ENCODE measurements around the gene ESX1.
"Not testable (repeated sequence)": the region's sequence is repeated elsewhere in the genome, so short reads cannot be mapped to it uniquely, and the experiment has no call there.

ESX1 gene

DNA sequence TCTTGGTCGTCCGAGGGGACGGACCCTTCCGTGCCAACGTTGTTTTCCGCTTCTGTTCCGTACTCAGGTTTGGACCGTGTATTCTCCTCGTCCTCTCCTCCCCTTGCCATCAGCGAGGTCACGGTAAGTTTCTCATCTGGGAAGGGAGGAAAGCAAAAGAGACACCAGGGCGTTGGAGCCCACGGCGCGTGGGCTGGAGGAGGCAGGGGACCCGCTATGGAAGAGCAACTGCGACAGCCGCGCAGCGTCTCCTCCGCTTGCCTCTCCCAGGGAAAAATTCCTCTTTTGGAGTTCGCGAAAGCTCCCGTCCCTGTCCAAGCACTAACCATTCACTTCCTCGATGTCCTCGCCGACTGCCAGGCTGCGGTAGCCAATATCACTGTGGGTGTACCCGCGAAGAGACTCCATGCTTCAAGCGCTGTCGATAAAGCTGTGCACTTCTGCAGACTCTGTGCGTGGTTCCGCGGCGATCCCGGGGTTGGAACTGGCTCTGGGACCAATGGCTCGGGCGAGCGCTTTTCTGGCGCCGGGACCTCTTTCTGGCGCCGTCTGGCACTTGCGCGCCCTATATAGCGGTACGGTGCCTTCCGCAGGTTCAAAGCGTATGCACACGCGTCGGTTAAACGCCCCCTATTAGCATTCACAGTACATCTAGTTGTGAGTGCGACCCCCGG lies at the start of gene ESX1:
ESX1 (minus strand) TSS at position 492 of the 674 bp plus-strand sequence; CDS start at position 408, 84 bp downstream.
- no peak for DNase-seq

DNA sequence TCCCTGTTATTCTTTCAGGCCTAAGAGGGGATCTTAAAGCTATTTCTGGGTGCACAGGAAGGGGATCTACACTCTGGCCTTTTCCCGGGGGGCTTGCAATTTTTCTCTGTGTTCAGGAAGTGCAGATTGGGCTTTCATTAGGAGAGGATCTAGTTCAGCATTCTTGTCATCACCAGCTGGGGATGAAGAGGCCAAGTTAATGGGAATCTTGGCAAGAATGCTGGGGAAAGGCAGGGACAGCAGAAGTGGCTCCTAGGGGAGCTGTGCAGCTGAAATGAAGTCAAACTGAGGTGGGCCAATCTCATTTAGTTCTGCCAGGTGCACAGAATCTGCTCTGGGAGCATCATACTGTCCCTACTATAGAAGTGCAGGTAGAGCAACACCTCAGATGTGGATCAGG lies 40.9 kb upstream of the ESX1 start:
- peak; percentile 37 for DNase-seq

DNA sequence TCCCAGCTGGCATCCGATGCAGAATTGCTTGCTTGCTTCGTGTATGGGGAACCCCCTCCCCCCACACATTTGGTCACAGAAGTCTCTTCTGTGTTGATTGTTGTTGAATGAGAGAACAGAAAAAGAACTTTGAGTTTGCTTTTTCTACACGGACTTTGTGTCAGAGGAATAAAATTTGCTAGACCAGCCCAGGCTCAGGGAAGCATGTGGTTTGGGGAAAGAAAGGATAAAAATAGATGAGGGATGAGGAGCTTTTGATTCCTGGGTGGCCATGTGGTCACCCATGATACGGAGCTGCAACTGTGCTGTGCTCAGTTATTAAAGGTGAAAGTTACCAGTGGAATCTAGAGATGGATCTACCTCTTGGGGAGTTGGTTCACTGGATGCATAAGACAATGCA lies 34.2 kb upstream of the ESX1 start:
- DNase-seq = no peak

DNA sequence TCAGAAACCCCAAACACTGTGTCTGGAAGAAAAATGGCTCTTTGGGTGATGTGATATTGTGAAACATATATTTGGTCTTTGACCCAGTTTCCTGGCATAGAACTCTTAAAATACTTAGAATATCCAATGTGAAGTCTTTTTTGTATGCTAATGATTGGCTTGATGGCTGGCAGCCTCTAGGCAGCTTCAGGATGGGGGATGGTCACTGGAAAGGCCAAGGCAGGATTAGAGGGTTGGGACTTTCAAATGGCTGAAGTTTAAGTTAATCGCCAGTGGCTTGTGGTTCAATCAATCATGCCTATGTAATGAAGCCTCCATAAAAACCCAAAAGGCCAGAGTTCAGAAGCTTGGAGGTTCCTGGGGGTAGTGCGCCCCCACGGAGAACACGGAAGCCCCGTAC lies 33.5 kb upstream of the ESX1 start:
- no peak for DNase-seq

DNA sequence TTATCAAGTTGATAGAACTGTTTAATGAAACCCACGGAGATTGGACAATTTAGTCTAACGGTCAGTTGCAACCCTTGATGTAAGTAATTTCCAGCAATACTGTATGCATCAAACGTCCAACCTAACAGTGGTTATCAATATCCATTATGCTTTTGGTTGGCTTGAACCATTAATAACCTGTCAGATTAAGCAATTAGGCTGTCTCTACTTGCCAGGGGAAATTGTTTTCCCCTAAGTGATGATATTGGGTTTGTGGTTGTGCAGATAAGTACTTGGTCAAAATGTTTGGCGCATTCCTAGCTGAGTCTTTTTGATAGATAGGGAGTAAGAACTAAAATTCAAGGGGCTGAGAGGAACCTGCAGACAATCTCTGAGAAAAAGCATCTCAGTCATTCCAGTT lies 30.5 kb upstream of the ESX1 start:
- no peak for DNase-seq

DNA sequence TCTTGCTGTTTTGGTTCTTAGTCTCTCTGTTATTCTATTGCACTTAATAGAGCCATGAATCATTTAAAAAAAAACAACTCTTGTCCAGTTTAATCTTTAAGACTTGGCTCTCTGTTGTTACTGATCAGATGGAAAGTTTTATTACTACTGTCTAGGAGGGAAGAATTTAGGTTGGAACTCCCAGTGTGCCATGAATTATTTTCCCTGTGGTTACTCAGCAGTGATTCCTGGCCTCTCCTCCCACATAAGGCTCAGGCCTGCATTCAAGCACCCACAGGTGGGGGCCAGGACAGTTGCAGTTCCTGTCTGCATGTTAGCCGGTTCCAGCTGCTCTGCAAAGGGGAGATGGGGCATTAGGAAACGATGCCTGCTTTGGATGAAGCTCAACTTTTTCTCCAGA lies 29.8 kb upstream of the ESX1 start:
- no peak for DNase-seq

DNA sequence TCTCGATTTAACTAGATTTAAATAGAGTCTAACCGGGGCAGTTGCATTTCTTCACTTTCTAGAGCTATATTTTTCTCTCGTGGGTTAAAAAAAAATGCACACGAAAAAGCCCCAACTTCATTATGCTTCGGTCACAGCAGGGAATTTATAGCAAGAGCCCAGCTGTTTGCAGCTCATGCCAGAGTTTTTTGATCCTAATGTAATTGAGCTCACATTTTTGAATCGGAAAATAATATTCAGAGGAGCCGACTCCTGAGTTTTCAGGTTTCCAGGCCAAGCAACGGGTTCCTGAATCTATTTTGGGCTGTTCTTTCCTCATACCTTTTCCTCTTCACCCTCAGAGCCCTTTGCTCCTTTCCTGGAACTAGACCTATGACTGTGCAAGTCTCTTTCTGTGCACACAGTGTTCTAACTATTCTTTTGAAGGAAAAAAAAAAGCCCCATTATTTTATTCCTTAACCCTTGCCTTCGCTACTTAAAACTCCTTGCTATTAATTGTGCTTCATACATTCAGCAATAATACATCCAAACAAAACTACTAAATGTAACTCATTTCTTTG lies 27.5 kb upstream of the ESX1 start:
- DNase-seq = peak; percentile 41

DNA sequence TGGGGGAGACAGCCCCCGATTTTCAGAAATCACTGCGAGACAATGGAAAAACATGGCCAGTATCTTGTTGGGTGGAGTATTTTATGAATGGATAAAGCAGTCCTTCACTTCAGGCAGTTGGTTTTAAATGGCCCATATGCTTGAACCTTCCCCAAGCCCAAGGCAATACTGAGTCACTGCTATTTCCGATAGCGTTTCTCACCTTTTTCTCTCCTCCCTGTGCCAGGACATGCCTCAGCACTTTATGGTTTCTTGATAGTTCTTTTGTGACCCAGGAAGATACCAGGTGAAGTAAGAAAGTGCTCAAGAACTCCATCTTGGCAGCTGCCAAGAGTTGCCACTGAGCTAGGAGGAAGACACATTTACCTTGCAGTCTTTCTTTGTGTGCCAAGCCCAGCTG lies 26.8 kb upstream of the ESX1 start:
- DNase-seq = no peak

DNA sequence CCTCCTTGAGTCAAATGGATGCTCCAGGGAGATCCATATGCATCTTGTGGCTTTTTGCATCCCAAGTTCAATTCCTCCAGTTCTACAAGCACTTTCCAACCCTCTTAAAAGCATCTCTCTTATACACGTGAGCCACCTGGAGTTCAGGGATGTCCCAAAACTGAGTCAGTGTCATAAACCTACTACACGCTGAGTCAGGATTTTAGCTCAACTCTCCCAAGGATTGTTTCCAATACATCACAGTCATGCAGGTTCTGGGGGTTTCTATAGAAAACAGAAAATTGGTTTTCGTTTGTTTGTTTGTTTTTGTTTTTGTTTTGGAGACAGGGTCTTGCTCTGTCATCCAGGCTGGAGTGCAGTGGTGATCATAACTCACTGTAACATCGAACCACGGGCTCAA lies 25.9 kb upstream of the ESX1 start:
- no peak for DNase-seq

DNA sequence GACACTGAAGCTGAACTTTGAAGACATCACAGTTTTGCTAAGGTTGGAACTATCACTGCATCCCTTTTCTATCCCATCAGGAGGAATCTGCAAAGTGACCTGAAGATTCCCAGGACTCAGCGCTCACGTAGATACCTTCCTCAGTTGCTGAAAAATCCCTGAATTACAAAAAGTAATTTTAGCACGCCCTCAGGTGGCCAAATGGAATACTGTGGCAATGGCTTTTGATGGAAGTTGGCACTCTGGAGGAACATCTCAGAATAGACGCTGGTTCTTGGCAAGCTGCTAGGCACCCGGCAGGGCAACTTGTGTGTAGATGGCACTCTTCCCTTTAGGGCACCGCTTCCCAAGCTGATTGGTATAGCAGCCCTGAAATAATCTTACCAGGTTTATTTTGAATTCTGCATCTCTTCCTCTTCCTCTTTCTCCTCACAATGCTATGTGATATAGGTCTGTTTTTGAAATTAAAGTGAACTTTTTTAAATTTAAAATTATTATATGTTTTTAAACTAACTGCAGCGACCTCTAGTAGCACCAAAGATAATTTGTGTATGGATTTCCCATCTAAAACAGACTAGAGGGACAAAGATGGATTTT lies 16.3 kb upstream of the ESX1 start:
- peak; percentile 28 for DNase-seq

DNA sequence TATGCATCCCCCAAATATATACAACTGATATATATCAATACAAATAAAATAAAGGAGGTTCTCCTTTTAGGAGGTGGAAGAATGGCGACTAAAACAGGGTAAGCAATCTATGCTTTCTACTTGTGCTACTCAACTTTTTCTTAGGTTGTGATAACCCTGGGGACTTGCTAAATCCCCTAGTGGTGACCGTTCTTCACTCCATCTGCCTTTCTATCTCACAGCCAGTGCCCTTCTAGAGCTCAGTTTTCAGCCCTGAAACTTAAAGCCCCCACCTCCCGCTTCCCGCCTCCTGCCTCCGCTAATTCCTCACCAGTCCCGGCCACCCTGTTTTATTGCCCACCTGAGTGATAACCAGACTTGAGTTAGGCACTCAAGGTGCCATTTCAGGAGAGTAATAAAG lies 15.5 kb upstream of the ESX1 start:
- no peak for DNase-seq

DNA sequence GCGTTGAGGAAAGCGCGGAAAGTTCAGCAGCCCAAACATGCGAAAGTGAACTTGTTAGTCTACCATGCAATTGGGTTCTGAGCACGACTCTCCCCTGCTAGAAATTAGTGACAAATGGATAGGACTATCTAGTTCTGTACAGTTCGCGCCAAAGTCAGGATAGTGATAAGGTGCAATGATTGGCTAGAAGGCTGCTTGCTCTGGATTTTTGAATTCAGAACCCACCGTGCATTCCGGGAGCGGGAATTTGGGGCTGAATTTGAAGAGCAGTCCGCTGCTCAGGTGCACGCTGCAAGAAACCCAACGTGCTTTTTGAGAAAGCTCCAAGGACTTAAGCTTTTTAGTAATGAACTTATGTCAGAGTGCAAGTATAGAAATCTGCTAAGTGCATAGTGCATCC lies 732 bp upstream of the ESX1 start:
- DNase-seq = no peak

DNA sequence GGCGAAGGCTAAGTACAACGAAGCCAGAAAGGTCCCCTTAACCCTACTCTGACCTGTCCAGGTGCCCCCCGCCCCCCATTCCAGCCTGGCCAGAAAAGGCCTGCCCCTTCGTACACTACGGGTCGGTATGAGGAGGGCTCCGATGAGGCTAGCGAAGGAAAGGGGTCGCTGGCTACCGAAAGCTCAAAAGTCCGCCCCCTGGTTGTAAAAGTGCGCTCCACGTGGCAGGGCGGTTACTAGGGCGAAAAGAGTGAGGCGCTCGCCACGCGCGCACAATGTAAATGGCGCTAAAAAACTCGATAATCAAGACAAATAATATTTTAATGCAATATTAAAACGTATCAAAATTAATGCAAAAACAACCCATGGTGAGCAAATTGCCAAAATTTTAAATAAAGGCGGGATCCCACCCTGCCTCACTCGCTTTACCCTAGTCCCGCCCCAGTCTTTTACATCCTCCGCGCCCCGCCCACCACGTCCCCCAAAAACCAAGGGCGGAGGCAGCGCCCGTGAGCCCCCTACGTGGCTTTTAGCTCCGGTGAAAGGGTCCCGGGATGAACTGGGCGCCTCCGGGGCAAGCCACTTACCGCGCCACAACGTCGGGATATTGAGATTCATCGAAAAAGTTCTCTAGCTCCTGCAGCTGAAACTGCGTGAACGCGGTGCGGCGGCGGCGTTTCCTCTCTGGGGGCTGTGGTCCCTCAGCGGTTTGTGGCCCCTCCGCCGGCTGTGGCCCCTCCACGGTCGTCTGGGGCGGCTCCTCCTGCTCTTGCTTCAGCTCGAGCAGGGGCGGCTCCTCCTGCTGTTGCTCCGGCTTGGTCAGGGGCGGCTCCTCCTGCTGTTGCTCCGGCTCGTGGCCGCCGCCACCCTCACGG lies 929 bp downstream of the ESX1 start:
- DNase-seq = peak; percentile 20

DNA sequence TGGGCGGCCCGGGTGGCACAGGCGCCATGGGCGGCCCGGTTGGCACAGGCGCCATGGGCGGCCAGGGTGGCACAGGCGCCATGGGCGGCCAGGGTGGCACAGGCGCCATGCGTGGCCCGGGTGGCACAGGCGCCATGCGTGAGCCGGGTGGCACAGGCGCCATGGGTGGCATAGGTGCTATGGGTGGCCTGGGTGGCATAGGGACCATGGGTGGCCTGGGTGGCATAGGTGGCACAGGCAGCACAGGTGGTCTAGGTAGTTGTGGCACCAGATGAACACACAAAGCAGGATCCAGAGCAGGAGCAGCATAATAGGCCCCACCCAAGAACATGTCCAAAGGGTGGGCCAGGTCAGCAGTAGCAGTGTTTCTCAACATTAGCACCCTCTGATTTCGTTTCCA lies 4.3 kb downstream of the ESX1 start:
- no peak for DNase-seq

DNA sequence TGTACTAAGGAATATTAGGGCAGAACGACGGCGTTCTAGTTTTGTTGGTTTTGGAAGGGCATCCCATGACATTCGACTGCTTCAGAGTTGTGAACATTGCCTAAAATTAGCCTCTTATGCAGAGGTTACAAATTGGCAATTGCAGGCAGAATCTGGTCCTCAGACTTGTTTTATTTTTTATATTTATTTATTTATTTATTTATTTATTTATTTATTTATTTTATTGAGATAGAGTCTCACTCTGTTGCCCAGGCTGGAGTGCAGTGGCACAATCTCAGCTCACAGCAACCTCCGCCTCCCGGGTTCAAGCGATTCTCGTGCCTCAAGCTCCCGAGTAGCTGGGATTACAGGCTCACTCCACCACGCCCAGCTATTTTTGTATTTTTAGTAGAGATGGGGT lies 24.7 kb downstream of the ESX1 start:
- DNase-seq = not testable (repeated sequence)

DNA sequence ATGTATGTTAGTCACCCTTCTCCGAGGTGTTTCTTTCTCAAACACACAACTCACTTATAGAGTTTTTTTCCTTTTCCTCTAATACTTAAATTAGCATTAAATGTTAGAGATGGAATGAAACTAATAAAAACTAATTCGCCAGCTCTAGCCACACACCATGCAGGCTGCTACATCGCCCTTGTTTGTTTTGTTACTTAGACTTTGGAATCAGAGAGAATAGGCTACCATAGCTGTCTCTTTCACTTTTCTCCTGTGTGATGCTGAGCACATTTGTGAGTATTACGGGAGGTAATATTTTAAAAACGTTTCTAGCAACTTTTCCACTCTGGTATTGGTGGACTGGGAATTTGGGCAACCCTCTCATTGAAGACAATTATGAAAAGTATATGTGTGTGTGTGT lies 43.5 kb downstream of the ESX1 start:
- no peak for DNase-seq

DNA sequence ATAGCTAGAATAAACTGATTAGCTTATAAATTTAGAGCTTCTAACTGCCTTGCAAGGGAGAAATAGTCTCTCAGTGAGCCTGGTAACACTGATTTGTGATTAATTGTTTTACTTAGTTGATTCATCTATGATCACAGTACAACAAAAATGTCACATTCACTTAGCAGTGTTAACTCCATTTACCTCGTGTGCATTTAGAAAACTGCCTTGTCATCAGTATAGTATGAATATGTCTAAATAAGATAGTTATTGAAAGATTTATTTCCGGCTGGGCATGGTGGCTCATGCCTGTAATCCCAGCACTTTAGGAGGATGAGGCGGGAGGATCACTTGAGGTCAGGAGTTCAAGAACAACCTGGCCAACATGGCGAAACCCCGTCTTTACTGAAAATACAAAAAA lies 49.2 kb downstream of the ESX1 start:
- no peak for DNase-seq
